Endothelial cell of umbilical vein (primary cell): ENCODE data around the gene SOX12. TPM values are rescaled to one million over a fixed set of nuclear protein-coding genes. Genes with fewer than 3 reads are reported as not detected.

Source experiments
- BruUV-seq: library from RNA; stranded (reverse); fragments of 400-500 nt; replicated peaks from 2 replicates; lab custom pipeline; 2021; lab: Mats Ljungman, UMichigan
- CTCF ChIA-PET: fragments of 300-600, 350-600 bp; sonication (Branson Sonifier 250); formaldehyde crosslinking; loops from one replicate; lab custom pipeline; 2021; ENCODE audit warnings: antibody characterized with exemption, inconsistent platforms; lab: Charles Lee
- POLR2A ChIA-PET: fragments of 300-600, 350-600 bp; sonication (Branson Sonifier 250); formaldehyde crosslinking; loops from one replicate; lab custom pipeline; 2021; ENCODE audit warnings: antibody characterized with exemption, inconsistent platforms; lab: Charles Lee
- DNase-seq: peaks from one replicate; pipeline ENCODE4 v3.0.0-alpha.2; 2011; ENCODE audit warnings: low read depth, low spot score
- FAIRE-seq: peaks from 2 replicates; lab custom pipeline; 2011; peaks lifted over from hg19 to GRCh38; lab: Jason Lieb, UNC
- H2AFZ ChIP-seq: 2 replicates; pipeline ENCODE4 v1.6.0; 2012; ENCODE audit warnings: low read depth, low read length, control low read depth, inconsistent platforms
- H3K27ac ChIP-seq: 2 replicates; pipeline ENCODE4 v1.5.1; 2011; ENCODE audit warnings: low read depth, mild to moderate bottlenecking, control low read depth, low read length, moderate library complexity; ENCODE audit not compliant: insufficient read depth
- H3K27me3 ChIP-seq, 2 experiments: 2 replicates each; pipeline versions ENCODE4 v1.6.0 to v1.6.1; 2011; ENCODE audit warnings: low read length in 2 of 2, mixed read lengths in 1 of 2; ENCODE audit not compliant: control insufficient read depth in 2 of 2, insufficient read depth in 2 of 2
- H3K36me3 ChIP-seq, 2 experiments: 2 replicates in 1 of 2; 3 replicates in 1 of 2; pipeline ENCODE4 v1.5.1; 2011; ENCODE audit warnings: low read length in 2 of 2, mild to moderate bottlenecking in 1 of 2, moderate library complexity in 1 of 2; ENCODE audit not compliant: control insufficient read depth in 2 of 2, insufficient read depth in 2 of 2; ENCODE audit errors: extremely low read depth in 1 of 2
- H3K4me1 ChIP-seq: 3 replicates; pipeline ENCODE4 v1.5.1; 2011; ENCODE audit warnings: mild to moderate bottlenecking, low read length; ENCODE audit not compliant: control insufficient read depth, insufficient read depth; ENCODE audit errors: extremely low read depth
- H3K4me2 ChIP-seq: 2 replicates; pipeline ENCODE4 v1.6.1; 2011; ENCODE audit warnings: low read length, control low read depth, mixed read lengths; ENCODE audit not compliant: insufficient read depth
- H3K4me3 ChIP-seq, 3 experiments: fragments of 200-600 bp in 1 of 3; sonication (generic), shearing (Covaris generic) in 1 of 3; replicated peaks in 1 of 3; 2 replicates each; pipeline ENCODE4 v1.5.1; 2011 to 2016; ENCODE audit warnings: control low read depth in 3 of 3, low read length in 3 of 3, mild to moderate bottlenecking in 2 of 3, inconsistent platforms in 1 of 3, low read depth in 1 of 3, moderate library complexity in 1 of 3; ENCODE audit not compliant: insufficient read depth in 1 of 3
- H3K79me2 ChIP-seq: 2 replicates; pipeline ENCODE4 v1.6.0; 2012; ENCODE audit warnings: low read length, inconsistent platforms; ENCODE audit not compliant: control insufficient read depth, insufficient read depth
- H3K9ac ChIP-seq: replicated peaks from 2 replicates; pipeline ENCODE3; 2011; ENCODE audit warnings: low read length, control low read depth; ENCODE audit not compliant: insufficient read depth; ENCODE audit errors: extremely low read depth
- H3K9me1 ChIP-seq: replicated peaks from 3 replicates; pipeline ENCODE4 v1.6.0; 2011; ENCODE audit warnings: mild to moderate bottlenecking, low read length; ENCODE audit not compliant: control insufficient read depth, insufficient read depth; ENCODE audit errors: extremely low read depth
- H3K9me3 ChIP-seq: replicated peaks from 2 replicates; pipeline ENCODE4 v1.5.1; 2012; ENCODE audit warnings: low read length, inconsistent platforms; ENCODE audit not compliant: control insufficient read depth, insufficient read depth
- H4K20me1 ChIP-seq: replicated peaks from 2 replicates; pipeline ENCODE3; 2011; ENCODE audit warnings: mild to moderate bottlenecking, low read length; ENCODE audit not compliant: control insufficient read depth, insufficient read depth; ENCODE audit errors: extremely low read depth
- CTCF ChIP-seq, 2 donors: IDR thresholded peaks; 1 replicate in 1 of 2; 2 replicates in 1 of 2; pipeline ENCODE4 v1.5.1; 2011; ENCODE audit warnings: low read length in 2 of 2, mild to moderate bottlenecking in 2 of 2, moderate library complexity in 2 of 2, control low read depth in 1 of 2, inconsistent platforms in 1 of 2, low read depth in 1 of 2; ENCODE audit not compliant: insufficient read depth in 1 of 2; ENCODE audit errors: extremely low read depth in 1 of 2
- EZH2 ChIP-seq: IDR thresholded peaks from 2 replicates; pipeline ENCODE4 v1.6.1; 2012; ENCODE audit warnings: borderline replicate concordance, low read depth, mild to moderate bottlenecking, moderate library complexity, low read length, inconsistent platforms; ENCODE audit not compliant: severe bottlenecking
- FOS ChIP-seq: IDR thresholded peaks from 2 replicates; pipeline ENCODE4 v1.6.1; 2011; ENCODE audit warnings: mild to moderate bottlenecking, low read length, moderate library complexity, borderline replicate concordance; ENCODE audit not compliant: insufficient read depth
- GATA2 ChIP-seq: IDR thresholded peaks from 2 replicates; pipeline ENCODE4 v1.7.0; 2011; ENCODE audit warnings: low read depth, mild to moderate bottlenecking, moderate library complexity, mixed read lengths, low read length; ENCODE audit not compliant: insufficient read length, insufficient read depth
- JUN ChIP-seq: IDR thresholded peaks from 2 replicates; pipeline ENCODE4 v1.6.1; 2011; ENCODE audit warnings: borderline replicate concordance, low read depth; ENCODE audit not compliant: insufficient read length, insufficient read depth
- MAX ChIP-seq: IDR thresholded peaks from 2 replicates; pipeline ENCODE4 v1.6.1; 2011; ENCODE audit not compliant: insufficient read depth, insufficient read length
- MYC ChIP-seq: IDR thresholded peaks from one replicate; pipeline ENCODE4 v1.6.1; 2011; ENCODE audit warnings: mild to moderate bottlenecking, low read depth, low read length
- POLR2A ChIP-seq: IDR thresholded peaks from 2 replicates; pipeline ENCODE4 v1.6.1; 2012; ENCODE audit warnings: low read depth, mild to moderate bottlenecking, control low read depth, low read length
- POLR2AphosphoS5 ChIP-seq: IDR thresholded peaks from 2 replicates; pipeline ENCODE4 v1.6.1; 2012; ENCODE audit warnings: low read depth, mild to moderate bottlenecking, control low read depth, low read length, moderate library complexity; ENCODE audit not compliant: insufficient read depth
- dilution Hi-C: fragments of 300-500 bp; cut with MboI; formaldehyde crosslinking; loops from one replicate; pipeline ENCODE4 v1.15.0; 2019; ENCODE audit warnings: low sequenced_read_pairs; ENCODE audit not compliant: extremely low pct_ligation_motif_present
- intact Hi-C: fragments of 100-400 bp; cut with micrococcal nuclease; formaldehyde crosslinking; loops from one replicate; pipeline ENCODE4 v1.10.0; 2022
- polyA plus RNA-seq, 4 experiments: library from polyadenylated mRNA; depleted of rRNA in 3 of 4; stranded (reverse) in 3 of 4; unstranded in 1 of 4; fragments of >200 nt; gene quantifications; 2 replicates each; pipeline versions ENCODE4 v1.2.1 to v1.2.3, GENCODE V29; 2011 to 2012; ENCODE audit warnings: missing spikeins in 1 of 4
- total RNA-seq: library from RNA; stranded (reverse); gene quantifications from 2 replicates; pipeline ENCODE4 v1.2.3, GENCODE V29; 2021

SOX12 gene
- total and polyA plus RNA-seq, 2 donors (not counting 3 experiments of a cell fraction or from before 2014, with no cell fraction given) = 6.2 to 37.7 TPM

- peak; percentile 93 for FAIRE-seq
- Histone ChIP-seq H3K4me1 (peaks cover 32% of the 10 kb centered on the region), H3K9me1 (no peaks in the 10 kb centered on the region), H3K9me3 (no peaks in the 10 kb centered on the region), H3K36me3 (no peaks in the 10 kb centered on the region), H3K27ac (peak overlapping the region; percentile 83), H3K9ac (peak overlapping the region; percentile 96), H3K79me2 (peaks cover 38% of the 10 kb centered on the region), H3K27me3 (no peaks in the 10 kb centered on the region), H2AFZ (peak overlapping the region; percentile 63), H4K20me1 (peaks cover 5% of the 10 kb centered on the region), H3K4me2 (peak overlapping the region; percentile 96), H3K4me3 (peak overlapping the region; percentile 53 to 78 (median 63))
- TSS peak; percentile 64 for BruUV-seq
- ChIA-PET CTCF (interaction anchor here (1.5 to 6.2 kb wide), 4 partner anchors 12 to 32 kb away, joined by 5 to 42 read pairs (median 28); partner anchors contain the start of gene SOX12), POLR2A (interaction anchor here (1.0 to 2.5 kb wide), 4 partner anchors 12 to 29 kb away, joined by 4 to 8 read pairs (median 6); partner anchors contain the start of gene SOX12)
- dilution Hi-C loops = no loop called here
- TF ChIP-seq MYC (peak; percentile 28), MAX (no peak), POLR2A (peak; percentile 74), GATA2 (no peak), FOS (no peak), CTCF (IDR thresholded peaks at IDR 0.05; ENCODE audit: extremely low read depth in 1 of 2, insufficient read depth in 1 of 2, low read depth in 1 of 2, low read length in 2 of 2) (no peak), JUN (no peak), EZH2 (no peak), POLR2AphosphoS5 (peak; percentile 83)
- DNase-seq = peak; percentile 70
- intact Hi-C loops = loop anchor here (1.0 kb wide), 4 partner anchors 8 to 32 kb away; partner anchors contain the start of gene C20orf96
These were observed 27.2 kb upstream of the SOX12 start for GRCh38 chr20:297925-298775.
